GM19452 (cell line): ENCODE results near the gene HOMER3.

Experiments
- ATAC-seq: cut with Tn5 transposase; IDR thresholded peaks from one replicate; pipeline ENCODE4 v1.9.1; 2021; ENCODE audit not compliant: unreplicated experiment

Gene HOMER3

GRCh38 chr19:18940769-18941627, at the start of gene HOMER3:
TSS of gene HOMER3 (minus strand) at chr19:18941217. CDS start at chr19:18938982, 2,235 bp downstream.
- ATAC-seq, result no peak

- no peak for ATAC-seq
Measured at GRCh38 chr19:18990128-18990708, 49.2 kb upstream of the HOMER3 start.

GRCh38 chr19:18989316-18989715, 48.3 kb upstream of the HOMER3 start:
- no peak for ATAC-seq

- no peak for ATAC-seq
Measured at GRCh38 chr19:18987456-18987855, 46.4 kb upstream of the HOMER3 start.

- no peak for ATAC-seq
Measured at GRCh38 chr19:18985257-18985656, 44.2 kb upstream of the HOMER3 start.

GRCh38 chr19:18984251-18984650, 43.2 kb upstream of the HOMER3 start:
- no peak for ATAC-seq

GRCh38 chr19:18982669-18983068, 41.7 kb upstream of the HOMER3 start:
- no peak for ATAC-seq

GRCh38 chr19:18980432-18981020, 39.5 kb upstream of the HOMER3 start:
- no peak for ATAC-seq

- ATAC-seq, result no peak
Measured at GRCh38 chr19:18978616-18979015, 37.6 kb upstream of the HOMER3 start.

- no peak for ATAC-seq
Measured at GRCh38 chr19:18975869-18976268, 34.9 kb upstream of the HOMER3 start.

- no peak for ATAC-seq
Measured at GRCh38 chr19:18975011-18975410, 34.0 kb upstream of the HOMER3 start.

- ATAC-seq, result no peak
Measured at GRCh38 chr19:18972851-18973250, 31.8 kb upstream of the HOMER3 start.

GRCh38 chr19:18972301-18972811, 31.3 kb upstream of the HOMER3 start:
- no peak for ATAC-seq

GRCh38 chr19:18969931-18970659, 29.1 kb upstream of the HOMER3 start:
- no peak for ATAC-seq

- ATAC-seq, result no peak
Measured at GRCh38 chr19:18967358-18968146, 26.5 kb upstream of the HOMER3 start.

GRCh38 chr19:18966307-18966706, 25.3 kb upstream of the HOMER3 start:
- ATAC-seq, result no peak

- ATAC-seq, result no peak
Measured at GRCh38 chr19:18964121-18964520, 23.1 kb upstream of the HOMER3 start.

- ATAC-seq, result no peak
Measured at GRCh38 chr19:18961767-18962620, 21.0 kb upstream of the HOMER3 start.

- ATAC-seq, result no peak
Measured at GRCh38 chr19:18960370-18960769, 19.4 kb upstream of the HOMER3 start.

- no peak for ATAC-seq
Measured at GRCh38 chr19:18955042-18955441, 14.0 kb upstream of the HOMER3 start.
